Fibroblast of peridontal ligament (primary cell): ENCODE measurements around the gene TNRC6B.
"Not testable (repeated sequence)": the region's sequence is repeated elsewhere in the genome, so short reads cannot be mapped to it uniquely, and the experiment has no call there.

Experiments
- DNase-seq: peaks from one replicate; pipeline ENCODE4 v3.0.0-alpha.2; 2010; ENCODE audit errors: extremely low read depth

TNRC6B gene, protein sequence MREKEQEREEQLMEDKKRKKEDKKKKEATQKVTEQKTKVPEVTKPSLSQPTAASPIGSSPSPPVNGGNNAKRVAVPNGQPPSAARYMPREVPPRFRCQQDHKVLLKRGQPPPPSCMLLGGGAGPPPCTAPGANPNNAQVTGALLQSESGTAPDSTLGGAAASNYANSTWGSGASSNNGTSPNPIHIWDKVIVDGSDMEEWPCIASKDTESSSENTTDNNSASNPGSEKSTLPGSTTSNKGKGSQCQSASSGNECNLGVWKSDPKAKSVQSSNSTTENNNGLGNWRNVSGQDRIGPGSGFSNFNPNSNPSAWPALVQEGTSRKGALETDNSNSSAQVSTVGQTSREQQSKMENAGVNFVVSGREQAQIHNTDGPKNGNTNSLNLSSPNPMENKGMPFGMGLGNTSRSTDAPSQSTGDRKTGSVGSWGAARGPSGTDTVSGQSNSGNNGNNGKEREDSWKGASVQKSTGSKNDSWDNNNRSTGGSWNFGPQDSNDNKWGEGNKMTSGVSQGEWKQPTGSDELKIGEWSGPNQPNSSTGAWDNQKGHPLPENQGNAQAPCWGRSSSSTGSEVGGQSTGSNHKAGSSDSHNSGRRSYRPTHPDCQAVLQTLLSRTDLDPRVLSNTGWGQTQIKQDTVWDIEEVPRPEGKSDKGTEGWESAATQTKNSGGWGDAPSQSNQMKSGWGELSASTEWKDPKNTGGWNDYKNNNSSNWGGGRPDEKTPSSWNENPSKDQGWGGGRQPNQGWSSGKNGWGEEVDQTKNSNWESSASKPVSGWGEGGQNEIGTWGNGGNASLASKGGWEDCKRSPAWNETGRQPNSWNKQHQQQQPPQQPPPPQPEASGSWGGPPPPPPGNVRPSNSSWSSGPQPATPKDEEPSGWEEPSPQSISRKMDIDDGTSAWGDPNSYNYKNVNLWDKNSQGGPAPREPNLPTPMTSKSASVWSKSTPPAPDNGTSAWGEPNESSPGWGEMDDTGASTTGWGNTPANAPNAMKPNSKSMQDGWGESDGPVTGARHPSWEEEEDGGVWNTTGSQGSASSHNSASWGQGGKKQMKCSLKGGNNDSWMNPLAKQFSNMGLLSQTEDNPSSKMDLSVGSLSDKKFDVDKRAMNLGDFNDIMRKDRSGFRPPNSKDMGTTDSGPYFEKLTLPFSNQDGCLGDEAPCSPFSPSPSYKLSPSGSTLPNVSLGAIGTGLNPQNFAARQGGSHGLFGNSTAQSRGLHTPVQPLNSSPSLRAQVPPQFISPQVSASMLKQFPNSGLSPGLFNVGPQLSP (N-terminal part only)

GRCh38 chr22:40177738-40178416 lies at the start of gene TNRC6B:
Gene TNRC6B (plus strand): TSS chr22:40177925. CDS start chr22:40178136, 211 bp downstream.
- peak; percentile 98 for DNase-seq

DNA sequence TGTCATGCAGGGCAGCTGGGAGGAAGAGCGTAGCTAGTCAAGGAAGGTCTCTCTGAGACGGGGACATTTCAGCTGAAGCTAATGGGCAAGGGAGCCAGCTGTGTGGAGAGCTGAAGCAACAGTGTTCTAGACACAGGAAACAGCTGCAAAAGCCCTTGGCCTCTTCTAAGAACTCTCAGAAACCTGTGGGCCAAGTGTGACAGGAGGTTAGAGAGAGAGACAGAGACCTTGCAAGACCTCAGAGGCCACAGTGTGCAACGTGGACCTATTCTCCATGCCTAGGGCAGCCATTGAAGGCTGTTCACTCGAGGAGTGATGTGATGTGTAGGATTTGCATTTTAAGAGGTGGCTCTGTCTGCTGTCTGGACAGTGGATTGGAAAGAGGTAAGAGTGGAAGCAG lies 48.7 kb upstream of the TNRC6B start:
- DNase-seq = no peak

DNA sequence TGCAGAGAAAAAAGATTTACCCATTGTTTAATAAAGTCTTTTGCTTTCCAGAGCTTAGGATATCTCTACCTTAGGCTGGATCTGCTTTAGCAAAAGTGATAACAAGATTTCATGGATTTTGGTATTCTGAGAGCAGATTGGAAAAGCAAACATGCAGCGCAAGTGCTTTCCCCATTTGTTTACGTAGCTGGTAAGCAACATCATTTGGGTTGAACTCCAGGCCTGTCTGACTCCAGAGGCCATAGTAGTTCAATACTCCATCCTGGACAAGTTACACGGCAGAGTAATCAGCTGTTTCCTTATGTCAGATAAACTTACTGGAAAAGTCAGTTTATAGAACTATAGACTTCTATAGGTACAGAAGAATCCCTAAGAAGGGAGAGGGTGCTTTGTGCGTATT lies 40.6 kb upstream of the TNRC6B start:
- no peak for DNase-seq

- no peak for DNase-seq
Observed at GRCh38 chr22:40138866-40139265, 38.9 kb upstream of the TNRC6B start.

DNA sequence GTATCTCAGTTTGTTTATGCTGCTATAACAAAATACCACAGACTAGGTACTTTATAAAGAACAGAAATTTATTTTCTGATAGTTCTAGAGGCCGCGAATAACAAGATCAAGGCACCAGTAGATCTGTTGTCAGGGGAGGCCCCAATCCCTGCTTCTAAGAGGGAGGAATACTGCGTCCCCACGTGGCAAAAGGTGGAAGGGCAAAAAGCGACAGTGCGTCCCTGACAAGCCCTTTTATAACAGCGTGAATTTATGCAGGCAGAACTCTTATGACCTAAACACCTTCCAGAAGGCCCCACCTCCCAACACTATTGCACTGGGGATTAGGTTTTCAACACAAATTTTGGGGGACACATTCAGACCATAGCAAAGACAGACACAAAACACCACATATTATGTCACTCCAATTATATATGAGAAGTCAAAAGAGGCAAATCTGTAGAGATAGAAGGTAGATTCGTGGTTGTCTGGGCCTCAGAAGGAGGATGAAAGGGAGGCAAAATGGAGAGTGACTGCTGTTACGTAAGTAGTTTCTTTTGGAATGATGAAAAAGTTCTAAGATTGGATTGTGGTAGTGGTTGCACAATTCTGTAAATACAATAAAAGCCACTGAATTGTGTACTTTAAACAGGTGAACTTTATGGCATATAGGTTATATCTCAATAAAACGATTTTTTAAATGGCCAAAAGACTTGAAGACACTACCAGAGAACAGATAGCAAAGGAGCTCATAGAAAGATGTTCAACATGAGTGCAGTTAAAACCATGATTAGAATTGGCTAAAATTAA lies 30.1 kb upstream of the TNRC6B start:
- no peak for DNase-seq

- DNase-seq = no peak
Observed at GRCh38 chr22:40153192-40153591, 24.5 kb upstream of the TNRC6B start.

DNA sequence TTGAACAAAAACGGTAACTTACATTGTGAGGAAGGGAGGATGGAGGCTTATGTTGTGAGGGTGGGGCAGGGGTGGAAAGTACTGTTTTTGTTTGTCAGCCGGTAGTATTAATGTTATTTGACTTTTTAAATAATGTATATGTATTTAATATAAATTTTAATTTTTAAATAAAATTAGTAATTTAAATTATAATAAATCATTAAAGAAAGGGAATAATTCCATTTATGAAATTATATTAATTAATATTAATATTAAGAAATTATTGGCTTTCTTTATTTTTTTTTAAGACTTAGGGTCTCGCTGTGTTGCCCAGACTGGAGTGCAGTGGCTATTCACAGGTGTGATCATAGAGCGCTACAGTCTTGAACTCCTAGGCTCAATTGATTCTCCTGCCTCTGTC lies 24.0 kb upstream of the TNRC6B start:
- no peak for DNase-seq

DNA sequence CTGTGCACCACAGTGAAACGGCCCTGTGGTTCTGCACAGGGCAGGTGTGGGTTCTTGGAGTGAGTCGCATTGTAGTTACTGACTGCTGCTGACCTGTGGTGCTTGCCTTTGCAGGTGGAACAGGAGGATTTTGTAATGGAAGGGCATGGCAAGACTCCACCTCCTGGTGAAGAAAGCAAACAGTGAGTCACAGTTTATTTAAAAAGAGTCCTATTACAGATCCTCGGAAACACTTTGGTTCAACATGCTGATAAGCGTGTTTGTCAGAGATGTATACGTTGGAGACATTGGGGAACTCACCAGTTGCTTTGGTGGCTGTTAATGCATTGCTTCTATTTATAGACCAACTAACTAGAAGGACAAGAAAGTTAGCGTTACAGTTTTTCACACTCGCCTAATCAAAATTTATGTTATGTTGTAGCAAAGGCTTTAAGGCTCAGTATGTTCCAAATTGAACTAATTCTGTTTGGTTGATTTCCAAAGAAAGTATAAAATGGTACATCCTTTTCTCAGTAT lies 21.7 kb upstream of the TNRC6B start:
- DNase-seq = peak; percentile 44

- not testable (repeated sequence) for DNase-seq
Observed at GRCh38 chr22:40156682-40157081, 21.0 kb upstream of the TNRC6B start.

DNA sequence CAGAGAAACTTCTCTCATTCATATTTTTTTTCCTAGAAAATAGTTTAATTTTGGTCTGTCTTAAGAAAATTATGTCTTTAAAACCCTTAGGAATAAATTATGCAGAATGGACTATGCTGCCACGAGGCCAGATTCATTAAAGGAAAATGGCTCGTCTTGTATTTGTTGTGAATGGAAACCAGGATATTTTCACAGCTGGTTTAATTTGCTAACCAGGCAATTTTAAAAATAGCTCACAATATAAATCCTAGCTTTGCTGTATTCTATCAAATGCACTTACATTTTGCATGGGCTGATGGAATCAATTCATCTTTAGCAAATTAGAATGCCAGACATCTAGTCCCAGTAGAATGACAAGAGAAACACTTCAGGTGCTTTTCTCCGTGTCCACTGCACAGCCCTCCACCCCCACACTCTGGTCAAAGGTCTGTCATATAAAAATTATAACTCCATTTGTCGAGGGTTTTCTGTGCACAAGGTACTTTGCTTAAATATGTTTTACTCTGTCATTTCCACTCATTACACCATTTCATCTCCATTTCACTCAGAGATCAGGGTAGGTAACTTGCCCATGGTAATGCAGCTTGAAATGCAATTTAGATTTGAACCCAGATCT lies 20.3 kb upstream of the TNRC6B start:
- no peak for DNase-seq

- no peak for DNase-seq
Observed at GRCh38 chr22:40161194-40161593, 16.5 kb upstream of the TNRC6B start.

DNA sequence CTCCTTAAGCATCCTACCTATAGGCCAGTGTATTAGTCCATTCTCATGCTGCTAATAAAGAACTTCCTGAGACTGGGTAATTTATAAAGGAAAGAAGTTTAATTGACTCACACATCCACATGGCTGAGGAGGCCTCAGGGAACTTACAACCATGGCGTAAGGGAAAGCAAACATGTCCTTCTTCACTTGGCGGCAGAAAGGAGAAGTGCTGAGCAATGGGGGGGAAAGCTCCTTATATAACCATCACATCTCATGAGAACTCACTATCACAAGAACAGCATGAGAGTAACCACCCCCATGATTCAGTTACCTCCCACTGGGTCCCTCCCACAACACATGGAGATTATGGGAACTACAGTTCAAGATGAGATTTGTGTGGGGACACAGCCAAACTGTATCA lies 12.2 kb upstream of the TNRC6B start:
- DNase-seq = not testable (repeated sequence)

DNA sequence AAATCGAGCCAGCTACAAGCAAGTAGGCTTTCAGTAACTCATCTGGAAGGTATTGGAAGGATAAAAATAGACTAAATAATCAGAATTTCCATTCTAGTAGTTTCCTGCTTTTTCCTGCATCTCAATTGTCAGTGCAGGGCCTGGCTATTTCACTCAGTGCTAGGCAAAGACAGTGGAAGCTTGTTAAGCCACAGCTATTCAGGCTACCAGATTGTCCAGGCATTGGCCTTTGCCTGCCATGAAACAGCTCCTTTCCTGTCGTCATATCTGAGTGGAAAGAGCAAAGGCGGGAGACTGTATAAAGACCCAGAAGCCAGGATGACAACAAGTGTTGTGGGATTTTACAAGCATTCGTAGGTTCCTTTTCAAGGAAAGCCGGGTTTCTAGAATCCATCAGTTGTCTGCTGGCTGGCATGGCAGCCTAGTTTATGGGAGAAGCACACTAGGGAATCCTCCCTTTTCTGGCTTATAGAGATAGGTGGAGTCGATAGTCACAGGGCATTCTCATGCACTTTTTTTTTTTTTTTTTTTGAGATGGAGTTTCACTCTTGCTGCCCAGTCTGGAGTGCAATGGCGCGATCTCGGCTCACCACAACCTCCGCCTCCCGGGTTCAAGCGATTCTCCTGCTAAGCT lies 2.0 kb upstream of the TNRC6B start:
- DNase-seq = peak; percentile 35

DNA sequence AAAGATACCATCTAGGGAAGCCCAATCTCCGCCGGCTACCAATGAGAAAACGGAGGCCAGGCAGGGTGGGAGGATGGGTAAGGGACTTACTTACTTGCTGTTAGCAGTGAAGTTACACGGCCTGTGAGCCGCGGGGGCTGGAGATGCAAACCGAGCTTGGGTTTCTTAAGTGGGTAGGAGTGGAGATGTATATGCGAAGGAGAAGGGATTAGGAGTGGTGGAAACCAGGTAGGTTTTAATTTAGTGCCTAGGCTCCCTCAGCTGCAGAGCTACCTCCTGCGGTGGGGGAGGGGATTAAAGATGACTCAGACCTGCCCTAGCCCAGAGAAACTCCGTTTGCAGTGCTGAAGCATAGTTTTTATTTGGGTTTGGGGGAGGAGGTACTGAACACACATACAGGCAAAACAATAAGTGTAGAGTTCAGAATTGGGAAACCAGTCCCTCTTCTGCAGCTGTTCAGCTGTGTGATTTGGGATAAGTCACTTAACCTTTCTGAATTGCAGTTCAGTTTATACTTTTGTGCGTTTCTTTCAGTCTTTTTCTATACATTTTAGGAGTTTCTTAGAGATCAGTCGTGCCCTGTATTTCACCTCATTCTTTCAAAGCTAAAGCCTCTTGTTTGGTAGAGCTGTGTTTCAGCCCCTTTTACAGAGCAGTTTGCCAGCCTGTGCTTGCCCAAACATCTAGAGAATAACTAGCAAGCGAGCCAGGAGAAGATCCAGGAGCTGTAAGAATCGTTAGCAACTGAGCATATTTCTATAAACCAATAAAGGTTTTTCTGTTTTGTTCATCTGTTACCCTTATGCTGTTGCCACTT lies 596 bp upstream of the TNRC6B start:
- DNase-seq = peak; percentile 57

- peak; percentile 64 for DNase-seq
Observed at GRCh38 chr22:40178417-40179409, 988 bp downstream of the TNRC6B start.

DNA sequence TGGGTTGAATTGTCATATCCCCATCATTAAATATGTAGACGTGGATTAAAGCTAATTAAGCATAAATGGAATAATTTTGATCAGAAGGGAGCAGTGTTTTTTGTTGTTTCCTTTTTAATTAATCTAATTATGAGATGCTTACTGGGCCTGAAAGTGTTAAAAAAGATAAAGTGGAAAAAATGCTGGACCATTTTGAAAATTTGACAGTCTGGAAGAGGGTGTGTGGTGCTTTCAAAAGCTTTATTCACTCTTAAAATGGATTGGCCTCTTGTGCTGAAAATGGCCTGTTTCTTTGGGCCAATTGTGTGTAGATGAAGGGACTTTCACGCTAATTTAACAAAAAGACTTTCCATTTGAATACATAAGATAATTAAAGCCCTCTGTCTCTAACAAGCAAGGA lies 1.8 kb downstream of the TNRC6B start:
- DNase-seq = no peak

DNA sequence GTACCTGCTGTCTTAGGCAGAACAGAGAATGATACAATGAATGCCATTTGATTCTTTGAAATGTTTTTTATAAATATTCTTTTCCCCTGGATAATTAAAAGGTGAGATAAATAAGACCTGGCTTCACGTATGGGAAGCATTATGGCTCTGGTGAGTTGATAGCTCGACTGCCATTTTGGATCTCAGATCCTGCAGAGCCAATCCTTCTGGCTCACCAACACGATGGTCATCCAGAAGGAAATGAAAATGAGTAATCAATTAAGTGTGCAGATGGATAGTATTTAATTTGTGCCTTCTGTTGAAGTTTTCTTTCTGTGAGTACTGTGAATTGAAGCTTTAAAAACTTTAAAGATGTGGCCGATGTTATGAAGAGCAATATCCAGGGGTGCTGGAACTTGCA lies 2.7 kb downstream of the TNRC6B start:
- DNase-seq = no peak
